HTR-8/SVneo (cell line): Measurements from ENCODE around the gene DSCAML1.

Experiments used
- DNase-seq: peaks from one replicate; pipeline ENCODE4 v3.0.0; 2011; ENCODE audit warnings: low spot score, mixed read lengths; ENCODE audit not compliant: insufficient read length
- FAIRE-seq: peaks from 2 replicates; lab custom pipeline; 2011; peaks lifted over from hg19 to GRCh38; lab: Jason Lieb, UNC

Gene DSCAML1

DNA sequence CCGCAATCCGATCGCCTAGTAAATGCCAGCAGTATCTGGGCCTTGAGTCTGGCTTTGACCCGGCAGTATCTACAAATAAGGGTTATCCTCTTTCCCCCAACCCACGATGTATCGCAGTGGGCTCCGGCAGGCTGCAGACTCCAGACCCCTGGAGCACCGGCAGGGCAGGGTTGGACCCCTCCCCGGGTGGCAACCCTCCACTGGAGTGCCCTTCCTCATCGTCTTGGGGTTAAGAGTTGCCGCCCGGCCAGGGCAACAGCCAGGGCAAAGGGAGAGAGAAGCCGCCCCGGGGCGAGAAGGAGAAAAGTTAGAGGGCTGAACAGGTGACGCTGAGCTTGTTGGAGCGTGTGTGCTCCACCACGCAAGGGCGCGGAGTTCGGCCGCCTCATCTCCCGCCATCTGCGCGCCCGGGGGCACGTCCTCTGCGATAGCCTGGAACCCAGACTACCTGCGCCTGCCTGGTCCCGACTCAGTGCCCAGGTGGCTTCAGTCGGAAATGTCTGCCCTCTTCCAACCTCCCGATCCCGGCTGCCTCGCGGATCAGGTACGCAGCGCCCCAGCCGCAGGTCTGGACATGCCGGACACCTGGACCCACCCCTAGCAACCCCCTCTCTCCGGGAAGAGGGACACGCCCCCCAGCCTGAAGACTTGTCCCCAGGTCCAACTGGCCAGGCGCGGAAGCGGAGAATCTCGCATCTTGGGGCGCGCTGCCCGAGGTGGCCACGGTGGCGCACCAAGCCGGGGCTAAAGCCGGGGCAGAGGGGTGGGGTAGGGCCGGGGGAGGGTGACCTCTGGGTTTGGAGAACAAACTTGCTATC is 1.2 kb downstream of the DSCAML1 start:
- DNase-seq (no peak), FAIRE-seq (no peak)

DNA sequence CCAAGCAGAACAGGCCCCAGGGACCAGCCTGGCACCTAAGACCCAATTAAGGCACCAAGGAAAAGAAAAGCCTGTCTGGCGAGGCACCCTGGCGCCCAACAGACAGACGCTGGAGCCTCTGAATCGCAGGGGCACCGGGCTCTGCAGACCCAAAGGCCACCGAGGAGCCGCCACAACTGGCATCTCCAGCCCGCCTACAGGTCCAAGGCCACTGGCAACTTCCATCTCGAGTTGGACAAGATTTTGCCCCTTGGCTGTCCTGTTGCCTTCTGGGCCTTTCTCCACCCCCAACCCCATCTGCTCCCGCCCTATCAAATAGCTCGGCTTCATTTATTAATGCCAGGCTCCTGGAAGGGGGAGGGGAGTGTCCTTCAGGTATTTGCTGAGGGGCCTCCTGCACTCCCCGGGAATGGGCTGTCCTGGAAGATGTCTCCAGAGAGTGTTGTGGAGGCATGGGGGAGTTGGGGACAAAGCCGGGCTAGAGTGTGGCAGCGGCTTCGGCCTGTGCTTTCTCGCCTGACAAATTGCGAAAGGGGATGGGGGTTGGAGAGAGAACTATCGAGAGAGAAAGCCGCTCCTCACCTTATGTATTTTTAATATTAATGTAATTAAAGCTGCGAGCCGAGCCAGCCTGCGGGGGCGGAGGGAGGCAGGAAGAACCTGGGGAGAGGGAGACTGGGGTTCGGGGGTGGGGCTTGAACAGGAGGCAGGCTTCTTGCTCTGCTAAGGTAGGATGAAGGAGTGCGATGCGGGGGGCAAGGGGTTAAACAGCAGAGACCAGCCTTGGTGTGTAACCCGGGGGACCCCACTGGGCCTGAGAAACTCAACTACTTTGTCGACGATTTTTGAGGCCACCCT is 2.0 kb downstream of the DSCAML1 start:
- FAIRE-seq: no peak
- no peak for DNase-seq

- FAIRE-seq (no peak), DNase-seq (no peak)
Observed at GRCh38 chr11:117794135-117794534, 2.9 kb downstream of the DSCAML1 start.

DNA sequence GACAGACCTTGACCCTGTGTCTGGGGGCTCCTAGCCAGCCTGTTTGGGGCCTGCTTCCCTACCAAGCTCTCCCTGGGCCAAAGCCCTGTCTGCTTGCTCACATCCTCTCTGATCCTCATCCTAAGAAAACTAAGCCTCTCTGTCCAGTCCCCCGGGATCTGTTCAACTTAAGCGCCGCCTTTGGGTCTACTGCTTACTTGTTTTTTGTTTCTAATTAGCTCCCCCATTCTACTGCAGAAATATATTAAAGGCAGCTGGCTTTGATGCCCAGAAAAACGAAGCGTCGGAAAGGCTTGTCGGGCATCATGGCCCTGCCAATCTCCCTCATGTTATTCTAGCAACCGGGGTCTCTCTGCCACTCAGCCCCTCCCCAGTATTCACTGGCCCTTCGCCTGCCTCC is 3.4 kb downstream of the DSCAML1 start:
- no peak for DNase-seq
- no peak for FAIRE-seq

DNA sequence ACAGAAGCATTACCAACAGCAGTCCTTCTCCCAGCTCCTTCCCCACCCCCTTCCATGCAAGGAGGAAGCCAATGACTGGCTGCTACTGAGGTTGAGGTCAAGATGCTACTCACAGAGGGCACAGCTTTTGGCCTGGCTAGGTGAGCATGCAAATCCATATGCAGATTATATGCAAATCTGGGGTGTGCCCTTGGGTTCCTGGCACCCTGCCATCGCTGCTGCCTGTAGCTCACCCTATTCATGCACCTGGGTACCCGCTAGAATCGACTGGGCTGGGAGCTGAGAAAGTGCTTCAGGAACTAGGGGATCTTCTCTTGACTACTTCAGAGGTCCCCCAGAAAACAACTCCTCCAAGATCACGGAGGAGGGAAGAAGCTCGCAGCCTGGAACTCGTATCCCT is 4.0 kb downstream of the DSCAML1 start:
- no peak for FAIRE-seq

GRCh38 chr11:117792241-117792640 is 4.8 kb downstream of the DSCAML1 start:
- FAIRE-seq: no peak

More for the DNA sequence above, 4.0 kb downstream of the DSCAML1 start:
- no peak for DNase-seq

GRCh38 chr11:117790279-117790678 is 6.7 kb downstream of the DSCAML1 start:
- DNase-seq: no peak
- no peak for FAIRE-seq

More at GRCh38 chr11:117792241-117792640, 4.8 kb downstream of the DSCAML1 start:
- no peak for DNase-seq

DNA sequence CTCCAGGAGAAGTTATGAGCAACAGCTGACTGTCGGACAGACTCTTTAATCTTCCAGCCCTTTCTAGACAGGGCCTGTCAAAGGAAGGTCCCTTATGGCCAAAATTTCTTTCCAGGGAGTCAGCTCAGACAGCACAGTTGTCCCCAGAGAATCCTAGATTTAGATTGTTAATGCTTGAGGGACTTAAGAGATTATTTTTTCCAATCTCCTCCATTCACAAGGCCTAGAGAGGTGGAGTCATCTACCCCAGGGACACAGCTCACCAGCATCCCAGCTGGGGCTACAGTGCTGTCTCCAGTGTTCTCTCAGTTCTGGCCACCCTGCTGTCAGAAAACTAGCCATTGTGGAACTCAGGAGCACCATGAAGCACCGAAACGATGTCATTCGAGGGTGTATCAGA is 7.8 kb downstream of the DSCAML1 start:
- DNase-seq: no peak
- FAIRE-seq: no peak

DNA sequence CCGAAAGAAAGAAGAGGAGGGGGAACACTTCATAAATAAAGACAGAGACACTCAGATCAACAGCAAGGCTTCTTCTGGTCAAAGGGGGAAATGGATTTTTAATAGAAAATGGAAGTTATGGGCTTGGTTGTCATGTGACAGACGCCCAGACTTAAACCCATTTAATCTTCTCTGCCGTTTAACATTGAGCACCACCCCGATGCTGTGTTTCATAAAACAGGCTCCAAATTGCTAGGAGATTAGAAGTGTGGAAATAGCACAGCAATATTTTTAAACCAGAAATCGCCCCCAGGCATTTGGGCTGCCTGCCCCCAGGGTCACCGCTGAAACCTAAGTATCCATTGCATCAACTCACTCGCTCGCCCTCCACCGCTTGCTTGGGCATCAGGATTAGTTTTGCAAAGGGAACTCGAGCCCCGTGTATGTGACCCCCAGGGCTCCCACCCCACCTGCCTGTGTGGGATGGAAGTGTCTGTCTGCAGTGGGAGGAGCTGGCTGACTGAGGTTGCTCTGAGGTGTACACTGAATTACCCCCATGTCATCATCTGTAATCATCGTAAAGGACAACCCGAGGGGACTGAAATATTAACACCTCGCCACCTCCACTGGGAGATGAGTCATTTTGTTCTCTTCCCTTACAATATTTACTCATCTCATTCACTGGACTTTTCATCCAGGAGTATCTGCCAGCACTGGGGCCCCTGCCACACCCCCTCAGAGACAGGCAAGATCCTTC is 10.7 kb downstream of the DSCAML1 start:
- no peak for DNase-seq
- FAIRE-seq: no peak

DNA sequence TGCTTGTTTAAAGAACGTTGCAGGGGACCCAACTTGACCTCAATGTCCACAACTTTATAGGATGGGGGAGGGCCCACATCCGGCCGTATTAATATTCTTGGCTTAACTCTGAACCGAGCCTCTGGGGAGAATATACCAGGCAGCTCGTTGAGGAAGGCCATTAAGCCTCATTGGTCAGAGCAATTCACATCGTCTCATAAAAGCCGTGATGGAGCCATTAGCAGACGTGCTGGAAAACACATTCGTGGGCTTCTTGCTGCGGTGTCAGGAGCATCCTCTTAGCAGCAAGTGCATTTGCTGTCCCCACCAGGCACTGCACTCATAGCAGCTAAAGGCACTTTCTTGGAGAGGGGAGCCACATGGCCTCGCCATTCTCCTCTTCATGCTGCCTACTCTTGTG is 14.9 kb downstream of the DSCAML1 start:
- FAIRE-seq (no peak), DNase-seq (no peak)

DNA sequence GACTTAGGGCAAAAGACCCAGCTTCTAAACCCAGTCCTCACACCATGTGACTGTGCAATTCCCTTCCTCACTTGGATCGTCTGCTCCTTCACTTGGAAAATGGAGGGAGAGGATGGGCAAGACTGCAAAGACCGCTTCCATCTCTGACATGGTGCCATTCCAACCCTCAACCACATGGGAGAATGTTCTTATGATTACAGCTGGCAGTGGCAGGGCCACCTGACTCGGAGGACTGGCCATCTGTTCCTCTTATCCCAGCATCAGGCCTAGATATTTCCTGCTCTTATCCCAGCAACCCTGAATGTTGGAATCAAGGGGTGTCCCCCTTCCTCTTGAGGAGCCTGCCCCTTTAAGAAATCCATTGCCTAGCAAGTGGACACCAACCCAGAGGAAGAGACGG is 15.4 kb downstream of the DSCAML1 start:
- DNase-seq: no peak
- FAIRE-seq: no peak

GRCh38 chr11:117780456-117780855 is 16.6 kb downstream of the DSCAML1 start:
- no peak for FAIRE-seq
- no peak for DNase-seq

DNA sequence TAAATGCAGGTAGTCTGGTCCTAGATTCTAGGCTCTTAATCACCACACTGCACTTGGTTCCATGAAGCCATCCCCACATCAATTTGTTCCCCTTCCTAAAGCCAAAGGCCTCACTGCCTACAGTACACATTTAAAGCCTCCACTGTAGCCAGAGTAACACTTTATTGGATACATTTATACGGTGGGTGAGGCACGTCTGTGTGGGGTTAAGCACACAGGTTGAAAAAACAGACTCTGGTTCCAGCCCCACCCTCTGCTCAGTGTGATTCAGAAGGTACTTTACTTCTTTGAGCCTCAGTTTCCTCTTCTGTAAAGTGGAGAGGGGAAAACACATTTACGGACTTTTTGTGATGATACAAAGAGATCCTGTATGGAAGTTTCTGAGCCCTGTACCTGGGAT is 22.5 kb downstream of the DSCAML1 start:
- FAIRE-seq (no peak), DNase-seq (no peak)

GRCh38 chr11:117772360-117772759 is 24.7 kb downstream of the DSCAML1 start:
- DNase-seq (no peak), FAIRE-seq (no peak)

DNA sequence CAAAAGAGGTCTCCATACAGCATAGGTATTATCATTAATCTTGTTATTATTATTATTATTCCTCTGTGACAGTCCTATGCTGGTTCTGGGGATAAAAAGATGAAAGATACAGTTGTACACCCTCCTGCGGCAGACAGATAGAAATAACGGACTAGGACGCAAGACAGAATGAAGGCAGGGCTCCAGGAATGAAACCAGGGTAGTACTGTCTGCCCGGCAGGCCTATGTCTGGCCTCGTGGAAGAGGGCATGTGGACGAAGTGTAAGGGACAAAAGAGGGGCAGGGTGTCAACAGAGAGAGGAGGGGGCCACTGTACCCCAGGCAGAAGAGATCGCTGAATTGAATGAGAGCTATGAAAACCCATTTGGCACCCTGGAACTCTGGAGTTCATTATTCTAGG is 25.2 kb downstream of the DSCAML1 start:
- FAIRE-seq (no peak), DNase-seq (no peak)

- FAIRE-seq (no peak), DNase-seq (no peak)
Observed at GRCh38 chr11:117771197-117771596, 25.8 kb downstream of the DSCAML1 start.

DNA sequence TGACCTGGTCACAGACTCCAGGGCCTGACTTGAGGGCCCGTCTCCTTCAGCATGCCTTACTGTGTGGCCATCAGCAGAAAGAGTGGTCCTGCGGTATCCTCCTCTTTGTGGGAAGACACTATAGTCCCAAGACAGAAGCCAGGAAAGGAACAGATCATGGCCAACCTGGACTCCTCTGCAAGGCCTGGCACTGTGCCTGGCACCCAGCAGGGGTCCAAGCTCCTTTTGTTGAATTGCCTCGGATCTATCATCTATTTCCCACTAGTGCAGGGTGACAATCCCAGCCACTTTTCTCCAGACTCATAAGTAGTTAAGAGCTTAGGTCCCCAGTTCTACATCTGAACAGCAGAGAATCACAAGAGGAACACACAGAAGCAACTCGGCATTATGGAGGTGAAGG is 27.0 kb downstream of the DSCAML1 start:
- FAIRE-seq (no peak), DNase-seq (no peak)

DNA sequence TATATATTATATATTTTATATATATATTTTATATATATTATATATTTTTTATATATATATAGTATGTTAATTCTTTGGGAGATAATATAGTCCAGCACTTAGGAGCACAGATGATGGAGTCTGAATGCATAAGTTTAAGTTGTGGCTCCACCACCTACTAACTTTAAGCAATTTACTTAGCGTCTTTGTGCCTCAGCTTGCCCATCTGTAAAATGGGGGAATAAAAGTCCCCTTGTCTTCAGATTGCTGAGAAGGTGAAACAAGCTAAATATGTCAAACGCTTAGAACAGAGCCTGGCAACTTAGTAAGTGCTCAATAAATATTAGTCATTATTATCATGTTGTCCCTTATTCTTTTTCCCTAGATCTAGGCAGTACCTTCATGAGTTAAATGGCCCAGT is 27.5 kb downstream of the DSCAML1 start:
- FAIRE-seq (no peak), DNase-seq (no peak)

DNA sequence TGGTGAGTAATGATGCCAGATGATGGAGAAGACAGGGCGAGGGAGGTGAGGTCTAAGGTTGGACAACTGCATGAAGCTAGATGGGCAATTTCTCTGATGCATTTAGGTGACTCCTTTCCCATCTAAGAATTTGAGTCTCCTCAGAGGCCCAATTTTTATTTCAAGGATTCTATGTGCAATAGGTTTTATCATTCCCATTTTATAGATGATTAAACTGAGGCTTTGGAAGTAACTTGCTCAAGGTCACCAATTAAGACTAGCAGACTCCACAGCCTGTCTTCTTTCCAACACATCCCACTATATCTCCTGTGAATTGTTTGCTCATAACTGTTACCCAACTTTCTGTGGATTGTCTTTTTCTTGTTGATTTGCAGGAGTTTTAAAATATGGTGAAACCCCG is 28.5 kb downstream of the DSCAML1 start:
- DNase-seq (no peak), FAIRE-seq (no peak)

DNA sequence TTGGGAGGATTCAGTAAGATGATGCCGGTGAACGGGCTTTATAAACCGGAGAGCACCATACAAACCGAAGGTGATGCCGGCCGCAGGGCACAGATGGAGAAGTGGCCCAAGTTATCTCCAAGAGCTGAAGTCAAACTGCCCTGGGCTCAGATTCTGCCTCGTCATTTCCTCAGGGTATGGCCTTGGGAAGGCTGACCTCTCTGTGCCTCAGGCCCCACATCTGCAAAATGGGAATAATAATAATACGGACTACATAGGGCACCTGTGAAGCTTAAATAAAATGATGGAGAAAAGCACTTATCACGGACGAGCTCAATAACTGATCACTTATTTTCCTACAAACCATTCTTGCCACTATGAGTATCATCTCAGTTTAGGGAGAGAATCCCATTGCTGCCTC is 29.9 kb downstream of the DSCAML1 start:
- DNase-seq (no peak), FAIRE-seq (no peak)

- no peak for FAIRE-seq
- DNase-seq: no peak
Observed at GRCh38 chr11:117766576-117766975, 30.4 kb downstream of the DSCAML1 start.
